Suprapubic skin (tissue), 3 donors: ENCODE measurements around the gene TRIO.

ENCODE experiments used
- POLR2A ChIP-seq, 2 donors: fragments of 450-650 bp; IDR thresholded peaks; one replicate each; pipeline ENCODE4 v1.6.1; 2017; ENCODE audit warnings: antibody characterized with exemption in 2 of 2, mild to moderate bottlenecking in 2 of 2, moderate library complexity in 2 of 2
- TF ChIP-seq, protein P1 (sequence below), 2 donors: fragments of 200-600 bp in 1 of 2; fragments of 450-650 bp in 1 of 2; sonication (generic) in 1 of 2; IDR thresholded peaks; one replicate each; pipeline ENCODE4 v1.5.1; 2016 to 2019; ENCODE audit warnings: antibody characterized with exemption in 2 of 2, mild to moderate bottlenecking in 1 of 2, moderate library complexity in 1 of 2

DNA sequence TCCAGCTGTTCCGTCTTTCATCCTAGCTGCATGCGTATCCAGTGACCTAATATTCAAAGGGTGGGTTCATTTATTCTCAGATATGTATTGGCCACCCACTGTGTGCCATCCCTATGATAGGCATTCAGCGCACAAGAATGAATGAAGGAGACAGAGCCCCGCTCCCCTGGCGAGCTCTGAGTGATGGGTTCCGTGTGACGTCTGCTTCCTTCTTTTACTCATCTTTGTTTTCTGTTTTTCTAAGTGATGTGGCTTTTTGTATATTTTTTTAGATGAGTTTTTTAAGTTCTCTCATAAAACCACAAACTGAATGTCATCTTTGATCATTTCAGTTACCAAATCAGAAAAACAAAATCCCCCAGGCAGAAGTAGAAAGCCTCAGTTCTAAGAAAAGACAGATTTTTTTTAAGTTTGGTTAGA lies 270.2 kb downstream of the TRIO start:
- TF ChIP-seq, protein P1, sequence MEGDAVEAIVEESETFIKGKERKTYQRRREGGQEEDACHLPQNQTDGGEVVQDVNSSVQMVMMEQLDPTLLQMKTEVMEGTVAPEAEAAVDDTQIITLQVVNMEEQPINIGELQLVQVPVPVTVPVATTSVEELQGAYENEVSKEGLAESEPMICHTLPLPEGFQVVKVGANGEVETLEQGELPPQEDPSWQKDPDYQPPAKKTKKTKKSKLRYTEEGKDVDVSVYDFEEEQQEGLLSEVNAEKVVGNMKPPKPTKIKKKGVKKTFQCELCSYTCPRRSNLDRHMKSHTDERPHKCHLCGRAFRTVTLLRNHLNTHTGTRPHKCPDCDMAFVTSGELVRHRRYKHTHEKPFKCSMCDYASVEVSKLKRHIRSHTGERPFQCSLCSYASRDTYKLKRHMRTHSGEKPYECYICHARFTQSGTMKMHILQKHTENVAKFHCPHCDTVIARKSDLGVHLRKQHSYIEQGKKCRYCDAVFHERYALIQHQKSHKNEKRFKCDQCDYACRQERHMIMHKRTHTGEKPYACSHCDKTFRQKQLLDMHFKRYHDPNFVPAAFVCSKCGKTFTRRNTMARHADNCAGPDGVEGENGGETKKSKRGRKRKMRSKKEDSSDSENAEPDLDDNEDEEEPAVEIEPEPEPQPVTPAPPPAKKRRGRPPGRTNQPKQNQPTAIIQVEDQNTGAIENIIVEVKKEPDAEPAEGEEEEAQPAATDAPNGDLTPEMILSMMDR (IDR thresholded peaks at IDR 0.05), result no peak
- no peak for TF ChIP-seq POLR2A (IDR thresholded peaks at IDR 0.05)
